NCI-H526 (cell line): Measurements from ENCODE around the gene PHACTR1.
"Not testable (repeated sequence)": the region's sequence is repeated elsewhere in the genome, so short reads cannot be mapped to it uniquely, and the experiment has no call there.

ENCODE experiments used
- DNase-seq, 2 experiments: peaks; one replicate each; lab custom pipeline; 2025; lab: John Stamatoyannopoulos, UW

Gene PHACTR1

DNA sequence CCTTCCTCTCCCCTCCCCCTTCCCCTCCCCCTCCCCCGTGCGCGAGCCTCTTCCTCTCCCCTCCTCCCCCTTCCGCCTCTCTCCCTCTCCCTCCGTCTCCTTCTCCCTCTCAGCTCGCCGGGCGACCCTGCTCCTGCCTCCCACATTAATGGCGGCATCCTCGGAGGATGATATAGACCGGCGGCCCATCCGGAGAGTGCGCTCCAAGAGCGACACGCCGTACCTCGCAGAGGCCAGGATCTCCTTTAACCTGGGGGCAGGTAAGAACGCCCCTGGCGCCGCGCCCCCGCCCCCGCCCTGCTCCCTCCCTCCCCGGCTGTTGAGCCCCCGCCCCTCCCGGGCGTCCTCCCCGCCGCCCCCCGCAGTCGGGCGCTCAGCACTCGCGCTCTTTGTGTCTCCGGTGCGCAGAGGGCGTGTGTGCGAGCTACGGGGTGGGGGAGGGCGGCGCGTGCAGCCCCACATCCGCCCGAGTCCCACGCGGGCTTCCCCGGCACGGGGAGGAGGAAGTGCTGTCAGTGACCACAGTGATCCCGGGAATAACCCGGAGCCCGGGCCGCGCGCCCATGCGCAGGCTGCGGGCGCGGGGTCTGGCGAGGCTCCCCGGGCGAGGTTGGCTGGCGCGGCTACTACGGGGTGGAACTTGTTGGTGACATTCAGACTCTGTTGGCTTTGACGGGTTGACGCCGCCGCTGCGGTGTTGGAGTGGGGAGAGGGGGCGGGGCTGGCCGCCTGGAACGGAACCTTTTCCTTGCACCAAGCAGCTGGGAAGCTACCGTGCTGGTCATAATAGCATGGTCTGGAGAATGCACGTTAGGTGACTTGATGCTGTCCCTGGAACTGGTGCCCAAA, 33.2 kb downstream of the PHACTR1 start:
- peak; percentile 76 to 90 for DNase-seq

DNA sequence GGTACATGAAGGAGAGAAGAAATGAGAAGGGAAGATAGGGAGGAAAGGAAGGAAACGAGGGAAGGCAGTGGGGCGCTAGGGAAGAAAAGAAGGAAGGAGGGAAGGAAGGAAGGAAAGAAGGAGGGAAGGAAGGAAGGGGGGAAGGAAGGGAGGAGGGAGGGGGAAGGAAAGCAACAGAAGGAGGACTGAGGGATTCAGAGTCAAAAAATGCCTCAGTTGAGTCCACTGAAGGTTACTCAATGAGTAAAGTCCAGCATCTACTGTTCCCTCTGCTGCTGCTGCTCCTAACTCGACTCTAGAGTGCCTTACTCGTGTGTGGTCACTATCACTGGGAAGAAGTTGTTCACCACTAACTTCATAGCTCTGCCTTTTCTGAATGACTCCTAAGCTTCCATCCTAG, 33.8 kb downstream of the PHACTR1 start:
- DNase-seq: no peak

DNA sequence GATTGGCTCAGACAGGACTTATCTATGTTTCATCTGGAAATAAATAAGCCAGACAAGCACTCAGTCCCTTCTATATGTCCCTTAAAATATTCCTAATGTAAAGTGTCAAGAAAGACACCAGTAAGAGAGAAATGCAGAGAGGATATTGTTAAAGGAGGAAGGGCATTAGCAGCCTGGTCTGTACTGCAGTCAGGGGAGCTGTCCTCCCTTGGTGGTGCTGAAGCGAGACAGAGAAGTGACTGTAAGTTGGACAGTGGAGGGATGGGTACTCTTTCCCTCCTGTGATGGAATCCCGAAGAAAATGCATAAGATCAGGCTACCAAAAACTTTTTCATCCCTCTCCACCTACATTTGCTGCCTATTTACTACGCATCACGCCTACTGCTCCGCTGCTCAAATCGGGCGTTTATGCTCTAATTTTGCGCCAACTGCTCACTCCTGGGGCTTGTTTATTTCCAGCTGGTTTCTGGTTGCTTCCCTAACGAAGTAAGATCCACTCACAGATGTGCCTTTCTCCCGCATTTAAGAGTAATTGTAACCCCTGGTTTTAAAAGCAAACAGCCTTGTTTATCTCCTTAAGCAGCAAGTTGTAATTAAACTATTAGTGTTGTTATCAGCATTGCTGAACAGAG, 35.2 kb downstream of the PHACTR1 start:
- no peak for DNase-seq

DNA sequence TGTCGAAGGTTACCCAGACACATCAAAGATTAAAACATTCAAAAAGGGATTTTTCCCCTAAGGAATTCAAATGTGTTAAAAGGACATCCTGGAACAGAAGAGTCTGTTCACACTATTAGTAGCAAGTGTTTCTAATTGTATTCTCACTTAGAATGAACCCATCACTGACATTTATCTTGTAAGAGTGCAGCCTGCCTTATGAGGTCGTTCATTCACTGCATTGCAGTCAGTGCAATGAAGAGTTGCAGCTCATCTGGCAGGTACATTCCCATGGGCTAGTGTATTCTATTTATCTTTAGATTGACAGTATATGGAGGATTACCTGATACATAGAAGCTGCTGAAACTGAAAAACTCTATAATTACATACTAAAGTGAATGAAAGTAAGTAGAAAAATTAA, 36.5 kb downstream of the PHACTR1 start:
- DNase-seq: no peak

DNA sequence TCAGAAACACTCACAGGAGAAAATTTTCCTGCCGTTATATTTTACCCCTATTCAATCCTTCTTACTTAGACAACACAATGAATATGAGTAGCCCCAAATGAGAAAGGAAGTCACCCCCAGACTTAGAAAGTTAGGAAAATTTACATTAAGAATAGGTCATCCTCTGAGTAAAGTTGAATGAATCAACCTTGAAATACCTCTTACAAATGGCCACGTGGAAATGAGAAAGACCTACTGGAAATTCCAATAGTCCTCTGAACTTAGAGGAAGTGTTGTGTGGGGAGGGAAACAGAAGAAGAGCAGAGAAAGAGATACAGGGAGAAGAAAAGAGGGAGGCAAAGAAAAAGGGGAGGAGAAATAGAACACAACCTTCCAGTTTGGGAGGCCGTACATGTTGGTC, 43.7 kb downstream of the PHACTR1 start:
- DNase-seq: no peak

DNA sequence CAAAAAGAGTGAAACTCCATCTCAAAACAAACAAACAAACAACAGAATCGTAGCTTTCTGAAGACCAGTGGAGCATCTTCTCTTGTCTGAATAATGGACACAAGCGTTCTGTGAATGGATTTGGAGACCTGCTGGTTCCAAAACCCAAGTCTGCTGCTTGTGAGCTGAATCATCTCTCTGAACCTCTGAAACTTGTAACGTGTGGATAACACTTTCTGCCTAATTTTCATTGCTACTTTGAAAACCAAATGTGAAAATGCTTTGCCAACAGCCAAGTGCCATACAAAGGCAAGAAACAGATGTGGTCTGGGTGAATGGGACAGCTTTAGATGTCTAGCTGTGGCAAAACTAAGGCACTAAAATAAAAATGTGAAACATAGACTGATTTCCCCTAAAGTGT, 44.3 kb downstream of the PHACTR1 start:
- no peak for DNase-seq

DNA sequence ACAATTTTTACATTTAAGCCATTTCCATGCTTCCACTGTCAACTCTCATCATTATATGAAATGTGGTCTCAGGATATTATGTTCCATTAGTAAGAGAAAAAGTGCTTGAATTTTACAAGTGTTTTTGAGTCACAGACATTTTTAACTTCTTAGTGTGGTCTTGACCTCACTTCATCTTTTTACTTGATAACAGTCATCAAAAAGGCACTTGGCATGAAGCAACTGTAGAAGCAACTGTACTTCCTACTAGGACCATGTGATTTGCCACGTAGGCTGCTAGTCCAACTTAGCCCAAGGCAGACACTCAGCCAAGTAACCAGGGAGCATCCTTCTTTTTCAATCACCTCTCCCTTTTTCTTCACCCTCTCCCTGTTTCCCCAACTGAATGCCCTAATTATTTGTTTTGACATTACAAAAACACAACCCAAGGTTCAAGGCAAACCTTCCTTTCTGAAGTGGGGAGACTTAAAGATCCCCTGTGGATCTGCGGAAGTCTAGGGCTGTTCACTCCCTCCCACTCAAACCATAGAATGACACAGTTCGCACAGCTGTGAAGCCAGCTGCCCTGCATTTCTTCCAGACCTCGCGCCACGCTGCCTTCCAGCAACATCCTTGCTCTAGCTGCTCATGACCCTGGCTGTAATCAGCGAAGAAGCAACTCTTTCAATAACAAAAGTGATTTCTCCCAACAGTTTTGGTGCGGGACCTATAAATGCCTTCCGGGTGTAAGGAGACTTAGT, 45.0 kb downstream of the PHACTR1 start:
- DNase-seq: no peak

DNA sequence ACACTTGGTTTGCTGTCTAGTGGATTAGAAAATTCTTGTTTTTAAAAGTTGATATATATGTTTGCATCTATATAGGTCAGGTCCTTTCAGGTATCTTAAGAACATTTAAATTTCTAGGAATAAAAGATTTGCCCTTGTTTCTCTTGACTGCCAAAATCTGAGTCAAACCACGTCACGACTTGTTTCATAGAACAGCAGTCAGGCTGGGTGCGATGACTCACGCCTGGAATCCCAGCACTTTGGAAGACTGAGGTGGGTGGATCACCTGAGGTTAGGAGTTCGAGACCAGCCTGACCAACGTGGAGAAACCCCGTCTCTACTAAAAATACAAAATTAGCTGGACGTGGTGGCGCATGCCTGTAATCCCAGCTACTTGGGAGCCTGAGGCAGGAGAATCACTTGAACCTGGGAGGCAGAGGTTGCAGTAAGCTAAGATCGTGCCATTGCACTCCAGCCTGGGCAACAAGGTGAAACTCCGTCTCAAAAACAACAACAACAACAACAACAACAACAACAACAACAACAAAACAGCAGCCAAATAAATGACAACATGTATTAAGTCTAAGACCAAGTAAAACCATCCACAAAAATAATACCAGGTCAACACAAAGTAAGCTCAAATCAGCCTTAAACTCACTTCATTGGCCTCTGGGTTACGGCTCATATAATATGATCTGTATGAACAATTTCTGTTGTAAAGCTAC, 46.3 kb downstream of the PHACTR1 start:
- DNase-seq: not testable (repeated sequence)

DNA sequence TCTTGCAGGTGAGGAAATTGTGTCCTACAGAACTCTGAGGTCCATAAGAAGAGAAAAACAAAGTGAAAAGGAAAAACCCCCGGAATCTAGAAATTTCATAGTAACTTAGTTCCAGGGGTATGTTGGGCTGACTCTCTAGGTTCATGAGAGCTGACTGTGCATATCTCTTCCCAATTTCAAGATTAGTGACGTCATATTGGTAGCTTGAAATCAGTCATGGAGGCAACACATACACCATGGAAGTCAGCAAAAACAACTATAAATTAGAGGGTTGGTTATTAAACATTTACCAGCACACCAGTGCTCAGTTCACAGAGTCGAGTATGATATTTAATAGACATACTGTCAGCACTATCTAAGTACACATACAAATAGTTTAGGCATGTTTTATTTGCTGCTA, 49.8 kb downstream of the PHACTR1 start:
- no peak for DNase-seq

DNA sequence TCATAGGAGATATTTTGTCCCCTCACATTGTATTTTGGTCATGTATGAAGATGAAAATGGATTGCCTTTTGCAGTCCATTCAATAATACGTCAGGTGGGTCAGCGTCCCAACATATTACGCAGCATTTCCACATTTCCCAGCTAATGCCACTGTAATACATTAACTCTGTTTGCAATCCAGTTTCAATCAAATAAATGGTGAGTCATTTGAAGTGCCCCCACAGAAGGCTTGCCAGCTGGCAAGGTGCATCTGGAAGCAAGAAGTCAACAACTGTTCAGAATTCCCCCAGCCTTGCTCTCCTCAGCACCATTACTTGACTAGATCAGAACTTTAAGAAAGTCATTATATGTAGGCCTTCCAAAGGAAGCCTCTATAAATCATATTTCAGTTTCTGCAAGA, 50.4 kb downstream of the PHACTR1 start:
- no peak for DNase-seq

DNA sequence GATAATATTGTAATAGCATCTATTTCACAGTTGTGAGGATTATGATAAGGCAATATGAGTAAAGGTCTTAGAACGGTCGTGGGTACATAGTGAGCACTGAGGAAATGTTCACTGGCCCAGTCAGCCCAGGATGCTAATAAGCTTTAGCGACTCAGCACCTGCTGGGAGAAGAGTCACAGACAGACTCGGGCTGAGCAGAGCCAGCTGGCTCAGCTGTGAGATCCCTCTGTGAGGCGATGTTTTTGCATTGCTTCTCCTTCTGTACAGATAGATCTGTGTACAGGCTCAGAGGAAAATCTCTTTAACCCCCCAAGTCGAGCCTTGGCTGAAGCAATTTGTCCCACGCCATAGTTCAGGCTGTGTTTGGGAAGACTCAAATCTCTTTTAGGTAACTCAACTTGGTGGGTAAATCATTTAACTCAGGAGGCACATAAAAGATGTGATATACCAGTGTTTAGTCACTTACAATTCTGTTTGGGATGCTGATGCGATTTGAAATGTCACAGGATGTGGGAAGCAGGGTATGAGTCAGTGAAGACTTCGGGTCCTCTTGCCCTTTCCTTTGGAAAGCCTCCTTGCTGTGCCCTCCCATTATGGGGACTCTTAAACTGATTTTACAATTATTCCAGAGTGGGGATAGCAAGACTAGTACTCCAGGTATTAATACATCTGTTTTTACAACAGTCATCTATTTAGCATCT, 53.1 kb downstream of the PHACTR1 start:
- peak in 1 of 2 experiments; percentile 39 for DNase-seq

DNA sequence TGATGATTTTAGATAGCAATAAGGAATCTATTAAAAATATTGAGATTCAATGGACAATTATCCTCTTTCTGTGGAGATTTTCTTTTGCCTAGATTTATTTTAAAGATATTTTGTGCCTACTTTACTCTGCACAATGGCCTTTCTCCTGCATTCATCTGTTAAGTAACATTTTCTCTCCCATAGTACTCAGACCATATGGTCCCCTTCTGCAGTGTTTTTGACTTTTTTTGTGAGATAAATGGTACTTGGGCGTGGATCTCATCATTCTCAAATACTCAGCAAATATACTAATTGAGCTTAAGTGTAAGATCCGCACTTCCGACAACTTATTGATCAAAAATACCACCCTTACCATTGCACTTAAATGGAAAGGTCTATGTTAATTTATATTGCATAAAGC, 55.8 kb downstream of the PHACTR1 start:
- DNase-seq: no peak

DNA sequence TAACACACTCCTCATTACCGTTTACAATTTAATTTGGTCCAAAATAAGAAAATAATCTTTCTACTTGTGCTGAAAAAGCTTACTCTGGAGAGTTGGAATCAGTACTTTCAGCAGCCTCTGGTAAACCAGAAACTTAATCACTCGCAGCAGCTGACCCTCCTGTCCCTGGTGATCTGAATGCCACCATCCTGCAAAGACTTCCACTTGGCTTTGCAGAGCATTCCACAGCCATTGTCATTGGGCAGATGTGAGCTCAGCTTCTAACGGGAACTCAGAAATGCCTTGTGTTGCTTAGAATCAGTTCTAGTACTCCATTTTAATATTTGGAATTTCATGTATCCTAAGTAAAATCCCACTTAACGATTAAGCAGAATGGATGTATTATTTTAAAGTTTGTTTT, 59.7 kb downstream of the PHACTR1 start:
- DNase-seq: no peak

DNA sequence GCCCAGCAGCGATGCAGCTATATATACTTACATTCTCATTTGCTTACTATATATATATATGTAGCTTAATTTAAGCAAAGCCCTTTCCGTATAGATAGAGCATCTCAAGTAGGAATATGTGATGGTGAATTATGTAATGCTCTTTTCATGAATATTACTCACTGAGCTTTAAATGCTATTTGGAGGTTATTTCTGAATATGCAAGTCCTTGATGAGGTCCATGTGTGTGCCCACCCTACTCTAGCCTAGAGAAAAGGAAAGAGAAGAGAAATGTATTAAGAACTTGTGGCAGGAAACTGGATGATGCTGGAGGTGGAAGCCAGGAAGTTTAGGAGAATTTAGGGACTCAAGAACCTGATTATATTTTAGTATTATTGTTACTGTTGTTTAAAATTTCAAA, 63.2 kb downstream of the PHACTR1 start:
- DNase-seq: no peak

DNA sequence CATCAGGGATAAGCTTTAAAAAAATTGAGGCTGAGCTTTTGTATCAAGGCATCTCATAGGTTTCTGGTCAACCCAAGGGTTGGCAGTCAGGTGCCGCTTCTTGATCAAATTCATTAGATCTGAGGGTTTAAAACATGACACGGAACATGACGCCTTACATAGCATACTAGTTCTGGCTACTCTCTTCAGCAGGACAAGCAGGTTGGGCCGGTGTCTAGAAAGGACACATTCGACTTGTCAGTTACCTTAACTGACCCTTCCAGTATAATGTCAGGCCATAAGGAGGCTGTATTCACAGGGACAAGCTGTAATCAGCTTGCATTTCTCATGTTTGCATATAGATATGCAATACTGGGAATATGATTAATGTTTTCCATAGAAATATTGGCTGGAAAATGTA, 65.6 kb downstream of the PHACTR1 start:
- DNase-seq: no peak

DNA sequence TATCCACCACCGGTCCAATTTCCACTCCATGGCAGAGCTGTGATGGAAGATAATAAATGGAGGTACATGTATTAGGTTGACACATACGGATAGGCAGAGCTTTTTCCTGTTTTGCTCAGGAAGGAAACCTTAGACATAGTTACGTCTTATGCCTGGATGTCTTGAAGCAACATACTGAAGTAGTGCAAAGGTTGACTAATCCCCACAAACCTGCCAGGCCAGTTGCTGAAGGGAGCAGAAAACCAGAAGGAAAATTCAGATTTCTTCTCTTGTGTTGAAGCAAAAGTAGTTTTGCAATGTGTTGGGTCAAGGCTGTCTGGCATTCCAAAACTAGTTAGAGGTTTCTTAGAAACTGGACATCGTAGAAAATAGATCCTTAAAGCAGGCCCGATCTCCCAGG, 68.7 kb downstream of the PHACTR1 start:
- no peak for DNase-seq

DNA sequence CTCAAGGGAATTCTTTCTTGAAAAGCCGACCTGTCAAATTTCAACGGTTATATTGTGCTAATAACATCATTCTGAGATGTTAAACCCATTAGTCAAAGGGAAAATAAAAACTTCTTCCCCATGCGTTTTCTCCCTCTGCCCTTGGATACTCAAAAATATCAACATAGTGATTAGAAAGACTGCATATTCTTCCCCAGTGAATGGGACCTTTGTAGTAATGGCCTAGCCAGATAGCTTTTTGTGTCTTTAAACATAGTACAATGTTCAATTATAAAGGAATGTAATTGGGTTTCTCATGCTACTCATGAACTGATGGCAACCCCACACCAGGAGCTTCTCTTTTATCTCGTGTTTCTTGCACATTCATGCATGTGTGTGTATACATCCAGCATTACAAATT, 69.4 kb downstream of the PHACTR1 start:
- no peak for DNase-seq

DNA sequence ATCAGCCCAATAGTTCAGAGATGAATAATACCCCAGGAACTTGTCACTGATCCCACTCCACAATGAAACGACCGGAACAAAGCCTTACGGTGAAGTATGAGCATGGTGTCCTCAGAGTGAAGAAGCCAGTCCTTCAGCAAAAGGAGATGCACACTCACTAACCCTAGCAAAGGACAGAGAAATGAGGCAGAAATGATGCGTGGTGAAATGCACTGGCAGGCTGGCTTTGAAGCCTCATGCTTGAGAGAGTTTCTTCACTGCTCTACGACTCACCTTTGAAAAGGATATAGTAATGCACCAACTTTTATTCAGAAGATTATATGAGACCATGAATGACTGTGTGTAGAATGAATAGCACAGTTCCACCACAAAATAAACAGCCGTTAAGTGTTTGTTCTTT, 74.8 kb downstream of the PHACTR1 start:
- DNase-seq: no peak

DNA sequence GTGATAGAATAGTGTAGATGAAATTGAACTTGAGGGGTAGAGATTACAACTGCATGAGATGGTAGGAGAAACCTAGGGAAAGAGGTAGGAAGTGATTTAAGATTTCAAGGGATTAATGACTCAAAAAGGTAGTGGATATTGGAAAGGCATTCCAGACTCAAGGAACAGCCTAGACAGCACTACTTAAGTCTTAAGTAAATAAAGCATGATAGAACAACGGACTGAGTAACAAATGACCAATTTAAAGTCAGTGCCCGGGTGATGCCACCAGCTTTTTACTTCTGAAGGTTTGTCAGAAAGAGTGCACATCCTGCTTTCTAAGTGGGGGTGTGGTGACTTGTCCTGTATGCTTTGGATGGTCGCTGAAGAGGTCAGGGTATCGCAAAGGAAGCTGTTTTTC, 81.8 kb downstream of the PHACTR1 start:
- DNase-seq: no peak

DNA sequence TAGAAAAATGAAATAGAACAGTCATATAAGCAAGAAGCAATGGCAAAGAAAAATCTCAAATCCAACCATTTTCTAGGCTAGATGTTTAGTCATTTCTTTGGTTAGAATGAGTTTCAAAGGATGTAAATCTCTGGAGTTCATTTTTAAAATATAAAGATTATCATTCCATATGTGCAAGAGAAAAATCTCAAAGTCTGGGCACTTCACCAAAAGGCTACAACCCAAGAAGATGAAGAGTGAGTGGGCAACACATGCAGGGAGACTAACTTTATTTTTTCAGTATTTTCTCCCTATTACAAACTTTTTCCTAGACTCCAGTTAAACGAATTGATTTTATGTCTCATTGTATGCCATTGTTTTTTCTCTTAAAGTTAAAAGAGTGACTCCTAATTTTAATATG, 83.6 kb downstream of the PHACTR1 start:
- DNase-seq: no peak

DNA sequence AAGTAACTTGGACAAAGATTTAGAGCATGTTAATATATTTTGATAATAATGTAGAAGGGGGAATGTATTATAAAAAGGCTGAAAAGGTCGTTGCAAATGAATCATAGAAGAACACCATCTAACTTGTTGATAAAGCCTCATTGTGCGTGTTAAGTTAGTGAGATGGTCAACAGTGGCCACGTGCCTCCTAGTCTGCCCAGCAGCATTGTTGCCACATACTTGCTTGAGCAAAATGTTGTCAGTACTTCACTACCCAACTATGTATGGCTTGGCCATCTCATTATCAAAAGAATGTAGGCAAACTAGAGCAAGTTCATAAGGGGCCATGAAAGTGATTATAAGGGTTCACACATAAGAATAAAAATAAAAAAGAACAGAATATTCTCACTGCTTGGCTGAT, 84.6 kb downstream of the PHACTR1 start:
- DNase-seq: no peak

DNA sequence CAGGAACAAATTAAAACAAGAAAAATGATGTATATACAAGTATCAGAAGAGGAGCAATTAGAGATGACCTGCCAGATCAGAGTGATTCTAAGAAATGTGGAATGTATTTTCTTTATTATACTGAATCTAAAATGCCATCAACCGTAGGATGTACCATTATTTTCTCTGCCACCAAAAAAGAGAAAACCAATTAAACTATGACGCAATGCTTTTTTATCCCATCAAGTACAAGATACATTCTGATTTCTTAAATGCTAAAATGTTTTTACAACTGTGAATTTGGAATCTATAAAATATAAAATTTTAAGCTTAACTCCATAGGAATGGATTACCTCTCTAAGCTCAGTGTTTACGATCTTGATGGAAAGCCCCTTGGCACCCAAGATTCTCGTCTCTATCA, 85.9 kb downstream of the PHACTR1 start:
- DNase-seq: no peak
